HG02798 (cell line): ENCODE measurements around the gene FZR1.
"Not testable (repeated sequence)": the region's sequence is repeated elsewhere in the genome, so short reads cannot be mapped to it uniquely, and the experiment has no call there.

ENCODE experiments used
- ATAC-seq: cut with Tn5 transposase; IDR thresholded peaks from one replicate; pipeline ENCODE4 v1.9.1; 2021; ENCODE audit warnings: mild to moderate bottlenecking; ENCODE audit not compliant: unreplicated experiment, poor library complexity

The FZR1 gene

GRCh38 chr19:3563709-3564524 is 57.8 kb downstream of the FZR1 start:
- no peak for ATAC-seq

GRCh38 chr19:3565139-3565538 is 59.0 kb downstream of the FZR1 start:
- no peak for ATAC-seq

GRCh38 chr19:3570042-3570441 is 63.9 kb downstream of the FZR1 start:
- ATAC-seq = not testable (repeated sequence)

GRCh38 chr19:3570606-3571011 is 64.5 kb downstream of the FZR1 start:
- no peak for ATAC-seq

- peak; percentile 90 for ATAC-seq
These were observed 66.2 kb downstream of the FZR1 start for GRCh38 chr19:3572132-3572854.

- ATAC-seq = no peak
These were observed 66.7 kb downstream of the FZR1 start, which contains the start of gene HMG20B for GRCh38 chr19:3572855-3573161. TSS of gene HMG20B (plus strand) at chr19:3572944. CDS start at chr19:3573310, 366 bp downstream.

GRCh38 chr19:3573162-3573857 is 67.2 kb downstream of the FZR1 start:
- ATAC-seq = peak; percentile 0

GRCh38 chr19:3573858-3574637 is 67.9 kb downstream of the FZR1 start:
- peak; percentile 24 for ATAC-seq

- no peak for ATAC-seq
These were observed 69.2 kb downstream of the FZR1 start for GRCh38 chr19:3575260-3575741.

GRCh38 chr19:3575949-3576673 is 70.0 kb downstream of the FZR1 start:
- ATAC-seq = no peak

GRCh38 chr19:3576696-3577443 is 70.8 kb downstream of the FZR1 start:
- ATAC-seq = no peak

- ATAC-seq = no peak
These were observed 71.7 kb downstream of the FZR1 start for GRCh38 chr19:3577723-3578344.

GRCh38 chr19:3578390-3578789 is 72.3 kb downstream of the FZR1 start:
- no peak for ATAC-seq

GRCh38 chr19:3580156-3580934 is 74.2 kb downstream of the FZR1 start:
- ATAC-seq = no peak

GRCh38 chr19:3581792-3582191 is 75.7 kb downstream of the FZR1 start:
- not testable (repeated sequence) for ATAC-seq

GRCh38 chr19:3584036-3584802 is 78.1 kb downstream of the FZR1 start:
- not testable (repeated sequence) for ATAC-seq
